Activated CD4-positive, alpha-beta T cell treated with anti-CD3 and anti-CD28 coated beads, Interleukin-2, amount 50 U/mL, for 4 hours (primary cell): ENCODE data around the gene IL33.
"Not testable (repeated sequence)": the region's sequence is repeated elsewhere in the genome, so short reads cannot be mapped to it uniquely, and the experiment has no call there.

Experiments used
- DNase-seq, 2 experiments: peaks; one replicate each; pipeline ENCODE4 v3.0.0-alpha.2; 2020

Gene IL33

DNA sequence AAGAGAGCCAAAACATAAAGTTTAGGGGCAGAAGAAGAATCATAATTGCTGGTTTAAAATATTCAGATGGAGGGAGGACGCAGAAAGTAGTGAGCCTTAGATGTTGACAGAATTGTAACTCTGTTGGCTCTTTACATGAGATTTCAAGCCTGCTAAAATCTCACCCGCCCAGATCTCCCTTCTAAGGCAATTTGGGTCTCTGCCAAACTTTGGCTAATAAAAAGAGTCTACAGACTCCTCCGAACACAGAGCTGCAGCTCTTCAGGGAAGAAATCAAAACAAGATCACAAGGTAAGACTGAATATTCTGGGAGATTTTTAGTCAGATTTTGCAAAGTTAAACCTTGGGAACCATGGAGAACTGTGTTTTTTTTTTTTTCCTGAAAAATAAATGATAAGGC lies at the start of gene IL33:
TSS of gene IL33 (plus strand) at position 246 of the 400 bp plus-strand sequence. CDS start 25,888 bp downstream, outside the sequence.
- DNase-seq, result no peak

GRCh38 chr9:6171667-6172066 lies 43.9 kb upstream of the IL33 start:
- DNase-seq, result no peak

- DNase-seq, result no peak
These were observed 41.7 kb upstream of the IL33 start for GRCh38 chr9:6173914-6174313.

GRCh38 chr9:6182549-6183226 lies 32.9 kb upstream of the IL33 start:
- not testable (repeated sequence) for DNase-seq

DNA sequence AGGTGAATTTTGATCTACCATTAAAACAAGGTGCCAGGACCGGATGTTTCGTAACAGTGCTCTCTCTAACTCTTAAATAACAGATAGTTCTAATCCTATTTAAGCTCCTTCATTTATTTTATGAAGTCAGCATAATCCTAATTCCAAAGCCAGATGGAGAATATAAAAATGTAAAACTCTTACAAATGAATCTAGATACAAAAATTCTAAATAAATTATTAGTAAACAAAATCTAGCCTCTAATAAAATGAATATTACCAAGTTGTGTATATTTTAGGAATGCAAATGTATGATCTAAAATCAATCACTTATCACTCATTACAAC lies 32.4 kb upstream of the IL33 start:
- DNase-seq, result no peak

GRCh38 chr9:6183627-6184026 lies 32.0 kb upstream of the IL33 start:
- no peak for DNase-seq

DNA sequence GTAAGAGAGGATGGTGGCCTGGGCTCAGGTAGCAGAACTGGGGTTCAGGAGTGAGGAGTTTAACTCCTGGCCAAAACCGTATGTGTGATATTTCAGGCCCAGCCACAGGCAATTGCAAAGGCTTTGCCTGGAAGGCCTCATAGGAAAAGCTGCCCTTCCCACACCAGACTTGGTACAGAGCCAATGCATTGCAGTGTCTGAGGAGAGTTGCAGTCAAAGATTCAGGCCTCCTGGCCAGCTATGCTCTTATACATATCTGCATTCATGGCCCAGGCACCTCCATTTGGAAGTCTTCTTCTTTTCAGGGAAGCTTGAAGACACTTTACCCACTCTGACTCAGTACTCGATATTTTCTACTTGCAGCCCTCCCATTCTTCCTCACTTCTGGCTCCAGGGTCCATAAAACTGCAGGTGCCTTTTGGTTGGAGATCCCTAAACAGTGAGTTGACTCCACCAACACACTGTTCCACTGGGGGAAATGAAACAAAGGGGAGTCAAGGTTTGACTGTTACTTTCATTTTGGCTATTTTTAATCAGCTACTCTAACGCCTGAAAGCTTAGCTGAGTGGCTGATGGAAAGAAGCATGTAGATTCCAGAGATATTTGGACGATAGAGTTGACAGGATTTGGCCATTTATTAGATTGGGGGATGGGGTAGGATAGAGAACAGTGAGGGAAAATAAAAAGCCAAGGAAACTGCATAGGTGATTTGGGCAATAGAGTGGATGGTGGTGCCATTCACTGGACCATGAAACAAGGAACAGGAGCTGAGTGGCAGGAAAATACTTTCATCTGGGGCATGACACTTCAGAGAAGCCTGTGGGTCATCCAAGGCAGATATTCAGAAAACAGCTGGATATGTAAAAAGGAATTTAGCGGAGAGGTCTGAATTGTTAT lies 30.6 kb upstream of the IL33 start:
- DNase-seq, result no peak

- DNase-seq, result no peak
These were observed 28.9 kb upstream of the IL33 start for GRCh38 chr9:6186691-6187090.

- DNase-seq, result no peak
These were observed 28.3 kb upstream of the IL33 start for GRCh38 chr9:6187272-6187671.

DNA sequence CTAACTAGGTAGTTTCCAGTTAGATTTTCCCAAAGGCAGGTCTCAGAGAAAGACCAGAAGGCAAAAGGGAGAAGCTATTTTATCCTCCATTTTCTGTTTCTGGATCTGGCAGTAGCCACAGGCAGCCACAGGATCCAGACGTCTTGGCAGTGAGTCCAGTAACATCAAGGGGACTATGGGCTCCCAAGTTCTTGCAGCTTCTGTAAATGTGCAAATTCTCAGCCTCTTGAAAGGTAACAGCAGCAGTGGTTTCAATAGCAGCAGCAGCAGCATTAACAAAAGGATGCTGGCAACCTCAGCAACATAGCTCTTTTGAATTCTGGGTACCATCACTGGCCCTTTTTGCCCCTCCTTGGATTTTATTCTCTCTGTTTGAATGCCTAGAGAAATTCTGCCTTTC lies 27.1 kb upstream of the IL33 start:
- DNase-seq, result no peak

GRCh38 chr9:6188906-6189305 lies 26.7 kb upstream of the IL33 start:
- no peak for DNase-seq

DNA sequence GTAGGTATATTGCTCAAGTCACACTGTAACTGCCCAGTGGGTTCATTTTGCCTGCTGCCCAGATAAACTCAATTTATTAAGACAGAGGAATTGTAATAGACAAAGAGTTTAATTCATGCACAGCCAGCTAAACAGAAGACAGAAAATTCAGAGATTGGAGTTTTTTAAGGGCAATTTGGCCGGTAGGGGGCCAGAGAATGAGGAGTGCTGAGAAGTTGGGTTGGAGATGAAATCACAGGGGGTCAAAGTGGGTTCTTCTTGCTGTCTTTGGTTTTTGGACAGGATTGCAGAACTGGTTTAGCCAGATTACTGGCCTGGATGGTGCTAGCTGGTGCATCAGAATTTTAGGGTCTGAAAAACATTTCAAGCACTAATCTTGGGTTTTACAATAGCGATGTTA lies 20.7 kb upstream of the IL33 start:
- no peak for DNase-seq

GRCh38 chr9:6195714-6196360 lies 19.8 kb upstream of the IL33 start:
- DNase-seq, result no peak

GRCh38 chr9:6197330-6197729 lies 18.3 kb upstream of the IL33 start:
- DNase-seq, result no peak

- DNase-seq, result no peak
These were observed 17.4 kb upstream of the IL33 start for GRCh38 chr9:6198251-6198650.

GRCh38 chr9:6199596-6199995 lies 16.0 kb upstream of the IL33 start:
- no peak for DNase-seq

DNA sequence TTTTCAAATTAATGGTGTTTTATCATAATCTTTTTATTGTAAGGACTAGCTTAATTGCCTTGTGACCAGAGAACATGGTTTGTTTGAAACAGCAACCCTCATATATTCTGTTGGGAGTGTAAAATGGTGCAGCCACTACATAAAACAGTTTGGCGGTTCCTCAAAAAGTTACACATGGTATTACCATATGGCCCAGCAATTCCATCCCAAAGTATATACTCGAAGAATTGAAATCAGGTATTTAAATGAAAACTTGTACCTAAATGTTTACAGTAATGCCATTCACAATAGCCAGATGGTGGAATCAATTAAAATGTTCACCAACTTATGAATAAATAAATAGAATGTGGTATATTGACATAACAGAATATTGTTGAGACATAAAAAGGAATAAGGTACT lies 14.8 kb upstream of the IL33 start:
- DNase-seq, result no peak

DNA sequence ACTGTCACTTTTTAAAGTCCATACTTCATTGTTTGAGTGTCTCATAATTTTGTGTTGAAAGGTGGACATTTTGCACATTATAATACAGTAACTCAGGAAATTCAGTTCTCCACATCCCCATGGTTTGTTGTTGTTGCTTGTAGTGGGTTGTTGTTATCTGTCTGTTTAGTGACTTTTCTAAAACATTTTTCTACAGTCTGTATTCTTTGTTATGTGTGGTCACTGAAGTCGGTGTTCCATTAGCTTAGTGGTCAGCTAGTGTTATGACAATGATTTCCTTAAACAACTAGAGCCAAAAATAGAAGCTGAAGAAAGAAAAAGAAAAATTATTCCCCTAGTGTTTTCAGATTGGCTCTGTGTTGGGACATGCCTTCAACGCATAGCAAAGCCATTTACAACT lies 5.6 kb upstream of the IL33 start:
- no peak for DNase-seq

DNA sequence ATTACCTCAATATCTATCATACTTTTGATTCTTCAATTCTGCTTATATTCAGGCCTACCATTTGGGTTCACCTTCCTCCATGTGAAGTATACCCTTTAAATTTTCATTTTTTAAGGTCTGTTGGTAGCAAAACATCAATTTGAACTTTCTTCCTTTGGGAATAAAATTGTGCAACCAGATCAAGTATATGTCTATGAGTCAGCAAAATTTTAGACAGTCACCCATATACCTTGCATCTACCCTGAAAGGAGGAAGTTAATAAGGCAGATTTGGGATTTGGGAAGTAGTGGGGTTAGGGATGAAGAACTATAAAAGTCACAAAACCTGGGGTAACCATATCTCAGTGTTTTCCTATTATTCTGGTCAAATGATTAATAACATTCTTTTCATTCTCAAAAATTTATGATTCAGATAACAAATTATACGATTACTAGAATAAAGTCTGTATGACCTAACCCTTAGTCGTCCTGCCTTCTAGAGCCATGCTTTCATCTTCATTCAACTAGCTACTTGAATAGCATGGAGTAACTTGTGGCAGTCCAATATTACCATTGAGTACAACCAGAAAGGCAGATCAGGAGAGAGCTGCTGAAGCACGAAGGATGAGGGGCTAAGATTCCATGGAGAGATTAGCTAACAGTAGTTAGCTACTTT lies 2.8 kb upstream of the IL33 start:
- DNase-seq, result no peak

DNA sequence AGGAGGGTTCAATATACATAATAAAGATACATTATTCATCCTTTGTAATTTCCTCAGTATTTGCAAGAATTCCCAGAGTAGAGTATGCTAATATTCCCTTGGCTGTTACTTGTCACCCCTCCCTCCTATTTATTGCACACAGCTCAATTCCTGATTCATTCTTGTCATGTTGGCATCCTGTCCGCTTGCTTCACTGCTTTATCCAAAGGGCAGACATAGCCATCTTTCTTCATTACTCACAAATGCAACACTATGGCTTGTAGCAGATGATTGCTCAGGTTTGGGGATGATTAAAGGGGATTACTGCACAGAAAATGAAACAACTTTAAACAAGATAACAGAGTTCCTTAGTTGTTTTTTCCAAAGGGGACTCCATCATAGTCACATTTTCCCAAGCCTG lies 1.2 kb upstream of the IL33 start:
- DNase-seq, result no peak

- no peak for DNase-seq
These were observed 704 bp upstream of the IL33 start for GRCh38 chr9:6214903-6215302.

- no peak for DNase-seq
These were observed 395 bp downstream of the IL33 start for GRCh38 chr9:6216002-6216401.

DNA sequence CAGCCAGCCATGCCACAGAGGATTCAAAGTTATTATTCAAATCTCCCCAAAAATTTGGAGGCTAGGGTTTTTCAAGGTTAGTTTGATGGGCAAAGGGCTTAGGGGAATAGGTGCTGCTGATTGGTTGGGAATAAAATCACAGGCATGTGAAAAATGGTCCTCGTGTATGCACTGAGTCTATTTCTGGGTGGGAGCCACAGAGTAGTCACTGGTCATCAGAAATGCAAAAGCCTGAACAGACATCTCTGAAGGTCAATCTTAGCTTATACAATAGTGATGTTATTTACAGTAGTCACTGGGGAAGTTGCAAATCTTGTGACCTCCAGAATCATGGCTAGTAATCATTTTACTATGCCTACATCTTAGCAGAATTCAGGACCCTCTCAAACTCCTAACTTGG lies 1.3 kb downstream of the IL33 start:
- no peak for DNase-seq

DNA sequence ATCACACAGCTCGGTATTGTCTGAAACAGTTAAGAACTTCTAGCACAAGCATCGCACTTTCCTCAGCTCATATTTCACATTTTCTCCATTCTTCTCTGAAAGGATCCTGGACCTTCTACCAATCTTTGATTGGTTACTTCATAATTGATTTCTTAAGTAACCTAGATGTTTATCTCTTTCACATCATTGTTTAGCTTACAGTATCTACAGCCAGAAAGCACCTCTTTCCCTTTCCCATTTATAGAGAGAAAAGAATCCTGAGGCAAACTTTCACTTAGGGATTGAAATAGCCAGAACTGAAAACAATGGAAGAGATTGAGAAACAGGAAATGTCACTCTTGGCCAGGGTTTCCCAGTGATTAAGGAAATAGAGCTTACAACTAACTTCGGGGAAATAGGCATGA lies 2.5 kb downstream of the IL33 start:
- DNase-seq, result no peak
